Measurements from ENCODE around the gene TMEM164.

TMEM164 gene

GRCh38 chrX:110173192-110174175 is 170.6 kb downstream of the TMEM164 start:
- no peak for DNase-seq

DNA sequence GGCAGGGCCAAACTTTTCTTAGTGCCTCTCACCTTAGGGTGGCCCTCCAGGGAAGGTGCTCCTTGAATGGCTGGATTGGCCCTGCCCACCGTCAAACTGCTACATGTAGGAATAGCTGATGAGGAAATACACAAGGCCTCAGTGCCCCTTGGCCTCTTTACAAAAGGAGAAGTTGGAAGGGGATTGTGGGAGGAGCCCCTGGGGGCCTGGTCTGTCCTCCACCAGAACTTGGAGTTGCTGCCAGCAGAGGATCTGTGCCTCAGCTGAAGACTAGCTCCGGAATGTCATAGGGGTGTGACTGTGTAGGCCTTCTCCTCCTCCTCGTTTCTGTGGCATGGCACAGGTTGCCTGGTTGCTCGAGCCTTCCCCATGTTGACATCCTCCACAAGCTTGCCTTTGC is 172.2 kb downstream of the TMEM164 start:
- DNase-seq, result no peak

DNA sequence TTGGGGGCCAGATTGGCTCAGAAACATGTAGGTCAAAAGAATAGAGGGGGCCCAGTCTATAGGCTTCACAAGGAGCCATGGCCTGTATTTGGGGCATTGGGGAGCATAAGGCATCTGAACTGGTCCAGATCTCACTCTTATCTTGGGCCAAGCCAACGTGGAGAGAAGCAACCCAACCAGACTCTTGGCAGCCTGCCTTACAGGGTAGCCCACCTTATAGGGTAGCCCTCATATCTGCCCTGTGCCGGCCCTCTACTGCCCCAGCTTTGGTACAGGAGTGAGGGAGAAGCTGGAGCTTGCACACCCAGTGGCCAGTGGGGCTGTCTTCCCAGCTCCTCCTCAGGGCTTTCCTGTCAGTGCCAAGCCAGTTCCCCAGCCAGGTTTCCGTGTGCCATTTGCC is 172.8 kb downstream of the TMEM164 start:
- DNase-seq, result no peak

- DNase-seq, result no peak
Measured at GRCh38 chrX:110178179-110178865, 175.4 kb downstream of the TMEM164 start.

DNA sequence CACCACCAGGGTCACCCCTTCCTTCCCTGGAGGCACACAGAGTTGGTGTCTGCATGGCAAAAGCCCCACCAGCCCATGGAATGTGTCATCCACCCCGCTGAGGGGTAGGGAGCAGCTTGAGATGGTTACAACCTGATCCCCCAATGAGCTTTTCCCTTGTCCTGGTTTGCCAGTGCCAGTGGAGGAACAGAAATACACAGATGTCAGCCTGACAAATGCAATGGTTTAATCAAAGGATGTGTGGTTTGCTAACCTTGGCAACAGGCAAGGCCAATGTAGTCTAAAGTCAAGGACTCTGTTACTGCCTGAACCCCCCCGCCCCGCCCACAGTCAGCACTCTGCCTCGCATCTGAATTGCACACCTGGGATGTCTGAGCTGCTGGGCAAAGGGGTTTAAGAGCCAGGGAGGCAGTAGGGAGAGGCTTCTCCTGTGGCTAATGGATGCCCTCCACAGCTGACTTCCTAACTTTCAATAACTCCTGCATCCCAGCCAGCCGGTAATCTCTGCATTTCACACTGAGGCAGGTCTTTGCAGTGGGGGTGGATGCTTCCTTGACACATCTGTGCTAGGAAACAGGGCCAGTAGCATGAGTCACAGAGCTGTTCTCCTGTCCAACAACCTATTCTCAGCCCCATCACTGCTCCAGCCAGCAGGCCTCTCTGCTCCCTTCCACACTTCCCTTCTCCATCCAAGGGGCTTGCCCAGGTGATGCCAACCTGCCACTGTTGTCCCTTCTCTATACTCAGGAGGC is 177.4 kb downstream of the TMEM164 start:
- DNase-seq, result no peak

GRCh38 chrX:110180928-110181310 is 178.0 kb downstream of the TMEM164 start:
- DNase-seq, result no peak

GRCh38 chrX:110181459-110182137 is 178.7 kb downstream of the TMEM164 start:
- DNase-seq, result no peak

DNA sequence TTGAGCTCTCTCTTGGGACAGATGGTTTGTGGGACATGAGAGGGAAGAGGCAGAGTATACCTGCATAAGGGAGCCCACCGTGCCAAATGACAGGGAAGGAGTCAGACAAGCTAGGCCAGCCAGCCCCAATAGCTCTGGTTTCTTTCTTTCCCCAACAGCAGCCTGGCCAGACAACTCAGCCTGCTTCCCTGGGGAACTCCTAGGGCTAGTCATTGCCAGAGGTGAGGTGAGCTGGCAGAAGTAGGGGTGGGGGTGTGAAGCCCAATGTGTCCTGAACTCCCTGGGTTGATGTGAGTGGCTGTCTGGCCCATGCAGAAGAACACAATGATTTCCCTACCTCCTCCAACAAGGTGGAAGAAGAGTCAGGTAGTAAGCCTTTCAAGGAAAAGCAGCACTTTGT is 179.4 kb downstream of the TMEM164 start:
- no peak for DNase-seq

DNA sequence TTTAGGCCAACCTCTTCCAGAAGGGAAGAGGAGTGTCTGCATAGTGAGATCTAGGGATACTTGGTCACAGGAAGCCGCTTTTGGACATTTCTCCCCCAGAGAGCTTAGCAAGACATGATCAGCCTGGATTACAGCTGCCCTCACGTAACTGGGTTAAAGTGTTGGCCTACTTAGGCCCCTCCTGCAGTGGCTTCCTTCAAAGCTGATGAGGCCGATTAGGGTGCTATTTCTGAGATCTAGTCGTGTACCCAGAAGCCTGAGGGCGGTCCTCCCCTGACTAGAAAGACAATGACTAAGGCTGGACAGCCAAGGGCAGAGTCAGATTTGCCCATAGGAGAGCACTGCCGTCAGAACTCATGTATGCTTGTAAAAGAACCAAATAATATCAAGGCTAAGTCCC is 180.0 kb downstream of the TMEM164 start:
- DNase-seq, result no peak

GRCh38 chrX:110183314-110183713 is 180.4 kb downstream of the TMEM164 start:
- no peak for DNase-seq

DNA sequence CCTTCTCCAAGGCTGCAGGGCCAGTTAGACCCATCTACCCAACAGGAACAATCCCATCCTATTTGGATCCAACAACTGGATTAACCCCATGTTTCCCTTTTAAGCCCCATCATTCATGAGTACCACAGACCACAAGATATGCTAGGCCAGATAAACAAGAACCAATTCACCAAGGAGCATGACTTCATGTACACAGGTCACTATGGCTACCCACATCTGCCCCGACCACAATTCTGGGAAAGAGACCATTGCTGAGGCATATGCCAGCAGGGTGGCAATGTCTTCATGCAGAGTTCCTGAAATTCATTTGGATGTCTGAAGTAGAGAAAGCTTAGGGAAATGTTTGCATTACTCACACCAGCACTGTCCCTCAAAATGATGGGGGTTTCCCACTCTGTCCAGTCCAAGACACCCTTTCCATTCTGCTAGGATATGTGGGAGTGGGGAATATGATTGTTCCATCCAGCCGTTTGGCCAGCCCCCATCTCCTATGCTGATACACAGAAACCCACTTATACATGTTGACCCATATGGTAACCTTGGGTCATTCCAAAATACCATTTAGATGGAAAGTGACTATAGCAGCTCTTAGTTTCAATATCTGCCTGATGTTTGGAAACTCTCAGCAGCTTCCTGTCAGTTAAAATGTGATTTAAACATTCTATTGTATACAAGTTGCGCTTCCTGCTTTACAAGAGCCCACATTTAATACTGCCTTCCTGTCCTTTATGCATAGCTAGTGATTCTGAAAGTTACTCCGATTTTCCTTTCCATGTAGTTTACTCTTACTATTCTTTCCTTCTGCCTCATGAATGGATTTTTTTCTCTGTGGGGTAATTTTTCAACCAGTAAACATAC is 186.0 kb downstream of the TMEM164 start:
- no peak for DNase-seq

- no peak for DNase-seq
Measured at GRCh38 chrX:110192516-110192915, 189.6 kb downstream of the TMEM164 start.

GRCh38 chrX:110194977-110195376 is 192.1 kb downstream of the TMEM164 start:
- DNase-seq, result no peak

GRCh38 chrX:110201799-110202198 is 198.9 kb downstream of the TMEM164 start:
- DNase-seq, result no peak

DNA sequence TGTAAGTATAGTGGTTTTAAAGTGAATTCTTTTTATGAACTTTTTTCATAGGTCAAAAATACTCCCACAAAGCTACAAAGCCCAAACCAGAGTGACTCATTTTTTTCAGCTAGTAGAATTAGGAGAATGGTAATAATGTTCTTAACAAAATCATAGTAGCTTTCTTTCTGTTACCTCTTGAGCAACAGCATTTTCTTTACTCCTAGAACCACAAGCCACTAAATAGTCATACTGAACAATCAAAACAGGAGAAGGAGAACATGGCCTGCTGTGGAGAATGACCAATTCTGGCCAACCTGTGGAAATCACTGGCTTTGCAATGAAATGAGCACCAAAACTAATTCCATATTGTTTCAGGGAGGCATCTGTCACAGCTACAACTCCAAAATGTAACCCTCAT is 202.1 kb downstream of the TMEM164 start:
- no peak for DNase-seq

DNA sequence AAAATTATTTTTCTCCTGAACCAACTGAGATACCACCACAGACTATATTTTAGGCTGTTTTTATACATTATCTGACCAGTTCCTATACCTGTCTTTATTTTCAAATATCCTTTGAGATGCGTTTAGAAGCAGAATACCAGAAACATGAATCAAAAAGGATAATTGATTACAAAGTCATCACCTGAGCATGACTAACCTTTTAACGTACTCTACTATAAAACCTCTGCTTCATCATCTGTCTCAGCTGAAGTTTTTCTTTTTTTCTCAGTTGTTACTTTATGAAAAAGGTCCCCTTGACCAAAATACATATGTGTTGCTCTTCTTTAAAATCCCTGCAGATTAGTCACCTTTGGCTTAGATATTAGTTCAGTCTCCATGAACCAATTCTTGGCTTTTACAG is 205.2 kb downstream of the TMEM164 start:
- no peak for DNase-seq

DNA sequence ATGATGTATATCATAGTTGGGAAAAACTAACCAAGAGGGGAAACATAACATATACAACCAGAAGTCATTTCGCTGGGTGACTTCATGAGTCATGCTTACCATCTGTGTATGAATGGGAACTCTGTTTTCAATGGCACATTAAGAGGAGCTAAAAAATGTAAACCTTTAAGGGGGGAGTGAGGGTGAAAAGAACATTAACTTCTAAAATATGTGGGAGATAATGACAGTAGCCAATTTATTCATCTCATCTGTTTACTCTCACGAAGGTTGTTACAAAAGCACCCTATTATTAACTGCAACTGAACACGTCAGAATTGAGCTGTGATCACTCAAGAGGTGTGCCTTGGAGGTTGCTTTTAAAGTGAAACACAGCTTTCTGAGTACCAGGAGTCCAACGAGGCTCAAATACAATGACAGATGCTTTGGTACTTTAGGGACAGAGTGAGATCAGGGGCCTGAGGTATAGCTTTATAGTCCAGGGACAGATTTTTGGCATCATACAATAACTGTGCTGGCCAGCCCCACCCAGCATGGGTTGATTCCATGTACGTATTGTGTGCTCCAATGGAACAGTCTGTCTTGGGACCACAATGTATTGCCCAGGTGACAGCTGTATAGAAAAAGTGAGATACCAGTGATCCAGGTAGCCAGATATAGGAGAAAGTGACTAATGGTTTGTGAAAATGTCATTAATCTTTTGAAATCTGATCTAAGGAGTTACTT is 207.7 kb downstream of the TMEM164 start:
- no peak for DNase-seq

DNA sequence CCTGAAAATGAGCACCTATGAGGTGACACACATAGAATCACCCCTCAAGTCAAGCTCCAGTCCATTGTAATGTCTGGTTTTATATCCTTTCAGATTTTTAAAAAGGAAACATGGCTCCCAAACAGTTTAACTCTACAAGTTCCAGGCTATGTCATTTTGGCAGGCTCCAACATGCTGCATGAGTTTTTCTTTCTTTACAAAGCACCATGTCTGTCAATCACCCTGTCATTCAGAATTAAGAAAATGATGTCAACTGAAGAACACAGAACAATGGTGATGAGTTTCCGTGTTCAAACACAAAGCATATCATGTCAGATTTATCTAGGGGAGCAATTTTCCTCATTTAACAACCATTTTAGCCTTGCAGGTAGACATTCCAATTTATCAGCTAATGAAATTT is 208.4 kb downstream of the TMEM164 start:
- no peak for DNase-seq

DNA sequence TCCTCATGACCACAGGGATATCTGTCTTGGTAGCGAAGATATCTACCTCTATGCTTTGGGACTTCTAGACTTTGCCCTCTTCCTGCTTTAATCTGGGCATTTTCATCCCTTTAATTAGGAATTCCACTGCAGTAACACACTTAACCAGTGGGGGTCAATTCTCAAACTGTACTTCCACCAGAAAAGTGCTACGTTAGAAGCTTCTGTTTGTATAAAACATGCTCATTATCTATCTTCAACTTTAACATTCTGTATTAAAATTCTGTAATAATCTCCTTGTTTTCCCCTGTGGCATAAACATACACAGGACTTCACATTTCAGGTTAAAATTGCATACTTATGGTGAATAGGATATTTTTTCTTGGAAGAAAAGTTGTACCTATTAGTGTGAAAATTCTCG is 209.4 kb downstream of the TMEM164 start:
- no peak for DNase-seq

GRCh38 chrX:110213183-110213582 is 210.3 kb downstream of the TMEM164 start:
- DNase-seq, result no peak

DNA sequence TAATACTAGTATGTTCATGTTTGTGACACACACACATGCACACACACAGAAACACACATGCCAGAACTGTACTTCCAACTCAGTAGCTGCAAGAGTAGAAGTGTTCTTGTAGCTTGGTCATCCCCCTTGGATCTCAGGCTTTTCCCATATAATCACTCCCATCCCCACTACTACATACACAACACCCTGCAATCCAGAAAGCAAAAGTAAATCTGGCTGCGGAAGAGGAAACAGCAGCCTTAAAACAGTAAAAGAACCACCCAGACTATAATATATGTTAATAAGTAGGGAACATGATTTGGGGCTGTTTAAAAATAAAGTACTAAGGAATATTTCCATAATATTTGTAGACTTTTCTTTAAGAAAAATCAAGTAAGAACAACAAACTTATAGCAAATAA is 211.8 kb downstream of the TMEM164 start:
- DNase-seq, result no peak

Data from activated CD8-positive, alpha-beta memory T cell treated with anti-CD3 and anti-CD28 coated beads, Interleukin-2, amount 50 U/mL, for 48 hours (primary cell).